Ovary (tissue), 9 donors: ENCODE results near the gene RAB8A. TPM values are rescaled to one million over a fixed set of nuclear protein-coding genes. Genes with fewer than 3 reads are reported as not detected.

Source experiments
- DNase-seq, 5 donors: peaks; one replicate each; pipeline ENCODE4 v3.0.0-alpha.2; 2019 to 2020
- H3K27ac ChIP-seq, 2 donors: fragments of 200-600 bp; one replicate each; pipeline versions ENCODE4 v1.5.1 to v1.8.0; 2019 to 2022
- H3K27me3 ChIP-seq: fragments of 200-600 bp; one replicate; pipeline ENCODE4 v1.8.0; 2022
- H3K36me3 ChIP-seq: fragments of 200-600 bp; sonication (generic); one replicate; pipeline ENCODE4 v1.5.1; 2019
- H3K4me1 ChIP-seq: one replicate; pipeline ENCODE4 v1.8.1; 2013; ENCODE audit warnings: mild to moderate bottlenecking, moderate library complexity; ENCODE audit not compliant: insufficient read depth
- H3K4me3 ChIP-seq: fragments of 200-600 bp; sonication (generic); one replicate; pipeline ENCODE4 v1.5.1; 2017
- H3K9me3 ChIP-seq, 2 donors: fragments of 200-600 bp in 1 of 2; sonication (generic) in 1 of 2; one replicate each; pipeline versions ENCODE4 v1.5.1 to v1.8.1; 2013 to 2019; ENCODE audit warnings: mild to moderate bottlenecking in 1 of 2, moderate library complexity in 1 of 2
- EP300 ChIP-seq: sonication (generic); formaldehyde crosslinking; IDR thresholded peaks from one replicate; pipeline ENCODE4 v1.6.1; 2017; ENCODE audit warnings: antibody characterized with exemption
- POLR2A ChIP-seq: fragments of 450-650 bp; IDR thresholded peaks from one replicate; pipeline ENCODE4 v1.6.1; 2017; ENCODE audit warnings: antibody characterized with exemption, mild to moderate bottlenecking, moderate library complexity
- WGBS, 3 donors: extraction: QIAGEN DNeasy Blood & Tissue Kit in 1 of 3; methylation state at CpG; one replicate each; pipeline versions ENCODE4 v1.1.5 to v1.1.7; 2013 to 2017; 5-methylcytosine and 5-hydroxymethylcytosine counted together
- intact Hi-C, 4 donors: fragments of 100-400 bp; cut with DNase I; formaldehyde crosslinking; loops; one replicate each; pipeline versions ENCODE4 v1.11.0 to v1.15.1; 2022 to 2023
- polyA plus RNA-seq, 2 donors: library from polyadenylated mRNA; stranded (reverse); fragments of 200-250 nt in 1 of 2; fragments of 350-450 nt in 1 of 2; fragmentation: Illumina TruSeq in 1 of 2; extraction: RNeasy Lipid Tissue Mini Kit (QIAGEN cat#74804) in 1 of 2; gene quantifications; one replicate each; pipeline ENCODE4 v1.2.3, GENCODE V29; 2013 to 2014
- total RNA-seq, 7 donors: library from RNA; depleted of rRNA in 2 of 7; stranded (reverse); fragments of >200 nt in 2 of 7; fragmentation: NEBNext Ultra II Directional in 3 of 7; extraction: Animal tissue kit (Norgen Biotek cat#: 25700) in 3 of 7; gene quantifications; one replicate each; pipeline versions ENCODE4 v1.1.0 to v1.2.4, GENCODE V29; 2016 to 2023
- TF ChIP-seq, protein P1 (sequence below), 3 donors: fragments of 450-650 bp in 2 of 3; fragments of 200-600 bp in 1 of 3; IDR thresholded peaks; one replicate each; pipeline versions ENCODE4 v1.5.1 to v1.8.0; 2016 to 2022; ENCODE audit warnings: antibody characterized with exemption in 3 of 3, mild to moderate bottlenecking in 1 of 3
- donor health status: DM: no; HTN: no; CAD: no; lungs with moderate emphysema.
- donor health status: DM: no; HTN: no; CAD: no.
- donor health status: Bipolar disorder and iron deficiency.
- donor health status: DM: yes; HTN: yes; CAD: no.
- donor health status: DM: no; HTN: no; CAD: no.
- donor health status: DM: yes; HTN: yes; CAD: no.

The RAB8A gene
- total and polyA plus RNA-seq, 9 donors, result 17.2 to 114 (median 52.9) TPM

- H3K27ac ChIP-seq, result no peak overlapping the region
- intact Hi-C loops, result no loop called here
- 77 to 92% (median 81%) methylated on average over 4 of the region's 4 CpGs for WGBS, 3 donors
Measured at GRCh38 chr19:16100524-16100923, 11.2 kb upstream of the RAB8A start.

DNA sequence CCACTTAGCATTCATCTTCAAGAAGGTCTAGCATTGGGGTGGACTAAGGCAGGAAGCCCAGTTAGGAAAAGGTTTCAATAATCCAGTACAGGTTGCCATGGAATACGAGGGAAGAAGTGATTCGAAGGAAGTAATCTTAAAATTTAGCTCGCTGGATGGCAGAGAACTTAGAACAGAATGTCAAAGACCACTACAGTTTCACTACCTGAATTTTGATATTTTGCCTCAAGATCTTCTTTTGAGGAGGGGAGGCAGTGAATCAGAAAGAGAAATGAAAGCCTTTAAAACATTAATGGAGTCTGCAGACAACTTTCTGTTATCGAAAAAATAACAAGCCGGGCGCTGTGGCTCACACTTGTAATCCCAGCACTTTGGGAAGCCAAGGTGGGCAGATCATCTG lies 7.0 kb upstream of the RAB8A start:
- intact Hi-C loops, result no loop called here
- no peaks in the 10 kb centered on the region for H3K27me3 ChIP-seq
- no peak overlapping the region for H3K4me3 ChIP-seq
- DNase-seq, result no peak
- H3K36me3 ChIP-seq, result no peaks in the 10 kb centered on the region
- no peak overlapping the region for H3K27ac ChIP-seq
- H3K4me1 ChIP-seq, result no peaks in the 10 kb centered on the region
- no peaks in the 10 kb centered on the region for H3K9me3 ChIP-seq
- TF ChIP-seq POLR2A (no peak), EP300 (no peak)
- TF ChIP-seq, protein P1, sequence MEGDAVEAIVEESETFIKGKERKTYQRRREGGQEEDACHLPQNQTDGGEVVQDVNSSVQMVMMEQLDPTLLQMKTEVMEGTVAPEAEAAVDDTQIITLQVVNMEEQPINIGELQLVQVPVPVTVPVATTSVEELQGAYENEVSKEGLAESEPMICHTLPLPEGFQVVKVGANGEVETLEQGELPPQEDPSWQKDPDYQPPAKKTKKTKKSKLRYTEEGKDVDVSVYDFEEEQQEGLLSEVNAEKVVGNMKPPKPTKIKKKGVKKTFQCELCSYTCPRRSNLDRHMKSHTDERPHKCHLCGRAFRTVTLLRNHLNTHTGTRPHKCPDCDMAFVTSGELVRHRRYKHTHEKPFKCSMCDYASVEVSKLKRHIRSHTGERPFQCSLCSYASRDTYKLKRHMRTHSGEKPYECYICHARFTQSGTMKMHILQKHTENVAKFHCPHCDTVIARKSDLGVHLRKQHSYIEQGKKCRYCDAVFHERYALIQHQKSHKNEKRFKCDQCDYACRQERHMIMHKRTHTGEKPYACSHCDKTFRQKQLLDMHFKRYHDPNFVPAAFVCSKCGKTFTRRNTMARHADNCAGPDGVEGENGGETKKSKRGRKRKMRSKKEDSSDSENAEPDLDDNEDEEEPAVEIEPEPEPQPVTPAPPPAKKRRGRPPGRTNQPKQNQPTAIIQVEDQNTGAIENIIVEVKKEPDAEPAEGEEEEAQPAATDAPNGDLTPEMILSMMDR (IDR thresholded peaks at IDR 0.05), result no peak
- 87 to 91% (median 88%) methylated on average over 6 of the region's 6 CpGs for WGBS, 3 donors

More at GRCh38 chr19:16100524-16100923, 11.2 kb upstream of the RAB8A start:
- H3K36me3 ChIP-seq, result no peaks in the 10 kb centered on the region
- TF ChIP-seq EP300 (no peak), POLR2A (no peak)
- TF ChIP-seq, protein P1 (IDR thresholded peaks at IDR 0.05), result no peak
- no peaks in the 10 kb centered on the region for H3K27me3 ChIP-seq
- H3K4me1 ChIP-seq, result peaks cover 1% of the 10 kb centered on the region
- H3K4me3 ChIP-seq, result no peak overlapping the region
- no peak for DNase-seq
- H3K9me3 ChIP-seq, result no peaks in the 10 kb centered on the region

DNA sequence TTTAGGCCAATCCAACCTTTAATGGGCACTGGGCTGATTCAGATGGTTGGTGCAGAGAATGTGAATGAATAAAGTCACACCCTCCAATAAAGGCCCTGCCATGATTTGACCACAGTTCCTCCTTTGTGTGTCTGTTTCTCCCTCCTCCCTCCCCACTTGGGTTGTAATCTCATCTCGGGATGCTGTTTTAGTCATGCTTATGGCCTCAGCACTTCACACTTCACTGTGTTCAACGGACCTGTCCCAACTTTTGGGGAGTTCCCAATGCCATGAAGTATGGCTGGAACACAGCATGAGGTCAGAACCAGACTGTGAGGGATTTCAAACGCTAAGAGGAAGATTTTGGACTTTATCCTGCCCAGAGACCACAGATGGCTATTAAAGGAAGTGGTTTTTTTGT lies 5.6 kb upstream of the RAB8A start:
- no peak overlapping the region for H3K4me3 ChIP-seq
- H3K4me1 ChIP-seq, result no peaks in the 10 kb centered on the region
- no peaks in the 10 kb centered on the region for H3K9me3 ChIP-seq
- no peak overlapping the region for H3K27ac ChIP-seq
- H3K36me3 ChIP-seq, result no peaks in the 10 kb centered on the region
- no peaks in the 10 kb centered on the region for H3K27me3 ChIP-seq
- intact Hi-C loops, result no loop called here
- WGBS, 3 donors, result 6 to 10% (median 10%) methylated on average over 3 of the region's 3 CpGs
- TF ChIP-seq, protein P1 (IDR thresholded peaks at IDR 0.05), result no peak
- TF ChIP-seq POLR2A (no peak), EP300 (no peak)
- DNase-seq, result no peak

DNA sequence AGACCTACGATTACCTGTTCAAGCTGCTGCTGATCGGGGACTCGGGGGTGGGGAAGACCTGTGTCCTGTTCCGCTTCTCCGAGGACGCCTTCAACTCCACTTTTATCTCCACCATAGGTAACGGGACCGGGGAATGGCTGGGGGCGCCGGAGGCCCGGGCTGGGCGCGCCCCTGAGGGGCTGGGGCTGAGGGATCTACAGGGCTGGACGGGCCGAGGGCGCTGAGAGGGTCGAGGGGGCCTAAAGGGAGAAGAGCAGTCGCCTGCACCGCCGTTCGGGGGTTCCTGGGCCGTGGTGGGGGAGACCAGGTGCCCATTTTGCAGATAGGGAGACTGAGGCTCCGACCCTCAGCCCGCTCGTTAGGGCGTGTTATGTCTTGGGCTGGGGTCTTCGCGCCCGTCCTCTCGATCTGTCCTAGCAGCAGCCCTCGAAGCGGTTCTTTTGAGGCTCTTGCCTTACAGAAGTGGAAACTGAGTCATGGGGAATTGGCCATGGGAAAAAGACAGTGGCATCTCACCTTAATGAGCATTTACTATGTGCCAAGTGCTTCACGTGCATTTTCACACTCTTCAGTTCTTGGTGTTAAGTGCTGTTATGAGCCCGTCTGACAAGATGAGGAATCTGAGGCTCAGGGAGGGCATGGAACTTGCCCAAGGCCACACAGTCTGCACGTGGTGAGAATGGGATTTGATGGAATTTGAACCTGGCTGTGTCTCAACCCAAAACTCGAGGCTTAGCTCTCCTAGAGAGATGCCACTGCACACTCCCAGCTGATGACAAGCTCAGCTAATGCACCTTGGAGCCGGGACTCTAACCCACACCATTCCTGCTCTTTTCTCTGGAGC lies 442 bp downstream of the RAB8A start:
- intact Hi-C loops, result loop anchor here in 2 of 4 donors (5.0 to 10.0 kb wide), 5 partner anchors 35 to 997 kb away; partner anchors contain the start of genes FAM32A (in 1 of the 2) and TPM4 (in 1 of the 2)
- Histone ChIP-seq H3K36me3 (no peaks in the 10 kb centered on the region), H3K4me3 (peak overlapping the region; percentile 99), H3K27me3 (no peaks in the 10 kb centered on the region), H3K27ac (peak overlapping the region; percentile 69 to 82), H3K9me3 (no peaks in the 10 kb centered on the region), H3K4me1 (peaks cover 8% of the 10 kb centered on the region)
- TF ChIP-seq, protein P1 (IDR thresholded peaks at IDR 0.05), result no peak
- TF ChIP-seq POLR2A, result peak; percentile 68
- WGBS, 3 donors, result 1% methylated on average over 37 of the region's 37 CpGs
- no peak for DNase-seq
